Esophagus muscularis mucosa (tissue), 4 donors: ENCODE data around the gene HERPUD1. TPM values are rescaled to one million over a fixed set of nuclear protein-coding genes. Genes with fewer than 3 reads are reported as not detected.

Experiments
- DNase-seq: peaks from one replicate; pipeline ENCODE4 v3.0.0-alpha.2; 2017; ENCODE audit errors: extremely low spot score
- H3K27ac ChIP-seq, 4 donors: fragments of 200-600 bp; sonication (generic); replicated peaks in 1 of 4; 1 replicate in 3 of 4; 2 replicates in 1 of 4; pipeline ENCODE4 v1.5.1; 2016 to 2019; ENCODE audit warnings: mild to moderate bottlenecking in 1 of 4
- H3K27me3 ChIP-seq, 4 donors: fragments of 200-600 bp; sonication (generic); one replicate each; pipeline versions ENCODE4 v1.5.1 to v1.6.0; 2016 to 2019
- H3K36me3 ChIP-seq, 4 donors: fragments of 200-600 bp; sonication (generic); one replicate each; pipeline ENCODE4 v1.5.1; 2016 to 2019
- H3K4me1 ChIP-seq, 4 donors: fragments of 200-600 bp; sonication (generic); one replicate each; pipeline ENCODE4 v1.5.1; 2016 to 2019
- H3K4me3 ChIP-seq, 4 donors: fragments of 200-600 bp; sonication (generic); 1 replicate in 2 of 4; 2 replicates in 2 of 4; pipeline ENCODE4 v1.5.1; 2016 to 2019; ENCODE audit warnings: mild to moderate bottlenecking in 4 of 4, moderate library complexity in 1 of 4
- H3K9me3 ChIP-seq, 4 donors: fragments of 200-600 bp; sonication (generic); 1 replicate in 3 of 4; 2 replicates in 1 of 4; pipeline ENCODE4 v1.5.1; 2016 to 2019
- EP300 ChIP-seq: sonication (generic); formaldehyde crosslinking; IDR thresholded peaks from one replicate; pipeline ENCODE4 v1.6.1; 2017; ENCODE audit warnings: antibody characterized with exemption
- POLR2A ChIP-seq: fragments of 450-650 bp; IDR thresholded peaks from one replicate; pipeline ENCODE4 v1.6.1; 2017; ENCODE audit warnings: antibody characterized with exemption, moderate library complexity, mild to moderate bottlenecking, low read depth
- POLR2AphosphoS5 ChIP-seq, 2 donors: sonication (generic); formaldehyde crosslinking; IDR thresholded peaks; one replicate each; pipeline ENCODE4 v1.6.1; 2017; ENCODE audit warnings: antibody characterized with exemption in 2 of 2
- WGBS: methylation state at CpG from one replicate; pipeline ENCODE4 v1.1.5; 2018; 5-methylcytosine and 5-hydroxymethylcytosine counted together
- intact Hi-C: fragments of 100-400 bp; cut with DNase I; formaldehyde crosslinking; loops from one replicate; pipeline ENCODE4 v1.15.1; 2023
- total RNA-seq, 4 donors: library from RNA; depleted of rRNA; stranded (reverse); fragments of >200 nt; gene quantifications; one replicate each; pipeline versions ENCODE4 v1.1.0 to v1.2.1, GENCODE V29; 2016
- TF ChIP-seq, protein P1 (sequence below), 3 experiments: fragments of 200-600 bp in 2 of 3; fragments of 450-650 bp in 1 of 3; sonication (generic) in 2 of 3; IDR thresholded peaks; one replicate each; pipeline ENCODE4 v1.5.1; 2017 to 2019; ENCODE audit warnings: antibody characterized with exemption in 3 of 3, mild to moderate bottlenecking in 2 of 3, moderate library complexity in 1 of 3

Gene HERPUD1
- total RNA-seq, 4 donors from 2014 or later = 64.0 to 99.7 (median 71.5) TPM

DNA sequence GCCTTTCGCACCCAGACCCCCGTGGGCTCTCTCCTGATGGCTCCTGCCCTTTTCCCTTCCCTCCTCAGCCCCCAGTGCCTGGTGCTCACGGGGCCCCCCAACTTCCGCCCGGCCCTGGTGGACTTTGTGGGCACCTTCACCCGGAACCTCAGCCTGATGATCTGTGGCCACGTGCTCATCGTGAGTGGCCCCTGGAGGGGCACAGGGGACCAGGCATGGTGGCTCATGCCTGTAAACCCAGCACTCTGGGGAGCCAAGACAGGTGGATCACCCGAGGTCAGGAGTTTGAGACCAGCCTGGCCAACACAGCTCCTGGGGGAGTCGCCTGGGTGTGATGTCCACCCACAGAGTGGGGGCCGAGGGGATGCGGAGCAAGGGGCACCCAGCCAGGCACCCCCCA is 45.6 kb upstream of the HERPUD1 start:
- Histone ChIP-seq H3K4me1 (no peaks in the 10 kb centered on the region), H3K27me3 (no peaks in the 10 kb centered on the region), H3K4me3 (no peak overlapping the region), H3K9me3 (no peaks in the 10 kb centered on the region), H3K36me3 (no peaks in the 10 kb centered on the region), H3K27ac (no peak overlapping the region)
- WGBS = 86% methylated on average over 8 of the region's 12 CpGs
- no peak for DNase-seq
- no peak for TF ChIP-seq EP300
- TF ChIP-seq POLR2AphosphoS5 (IDR thresholded peaks at IDR 0.05) = no peak
- TF ChIP-seq, protein P1, sequence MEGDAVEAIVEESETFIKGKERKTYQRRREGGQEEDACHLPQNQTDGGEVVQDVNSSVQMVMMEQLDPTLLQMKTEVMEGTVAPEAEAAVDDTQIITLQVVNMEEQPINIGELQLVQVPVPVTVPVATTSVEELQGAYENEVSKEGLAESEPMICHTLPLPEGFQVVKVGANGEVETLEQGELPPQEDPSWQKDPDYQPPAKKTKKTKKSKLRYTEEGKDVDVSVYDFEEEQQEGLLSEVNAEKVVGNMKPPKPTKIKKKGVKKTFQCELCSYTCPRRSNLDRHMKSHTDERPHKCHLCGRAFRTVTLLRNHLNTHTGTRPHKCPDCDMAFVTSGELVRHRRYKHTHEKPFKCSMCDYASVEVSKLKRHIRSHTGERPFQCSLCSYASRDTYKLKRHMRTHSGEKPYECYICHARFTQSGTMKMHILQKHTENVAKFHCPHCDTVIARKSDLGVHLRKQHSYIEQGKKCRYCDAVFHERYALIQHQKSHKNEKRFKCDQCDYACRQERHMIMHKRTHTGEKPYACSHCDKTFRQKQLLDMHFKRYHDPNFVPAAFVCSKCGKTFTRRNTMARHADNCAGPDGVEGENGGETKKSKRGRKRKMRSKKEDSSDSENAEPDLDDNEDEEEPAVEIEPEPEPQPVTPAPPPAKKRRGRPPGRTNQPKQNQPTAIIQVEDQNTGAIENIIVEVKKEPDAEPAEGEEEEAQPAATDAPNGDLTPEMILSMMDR (IDR thresholded peaks at IDR 0.05) = no peak
- TF ChIP-seq POLR2A = no peak
- intact Hi-C loops = no loop called here

DNA sequence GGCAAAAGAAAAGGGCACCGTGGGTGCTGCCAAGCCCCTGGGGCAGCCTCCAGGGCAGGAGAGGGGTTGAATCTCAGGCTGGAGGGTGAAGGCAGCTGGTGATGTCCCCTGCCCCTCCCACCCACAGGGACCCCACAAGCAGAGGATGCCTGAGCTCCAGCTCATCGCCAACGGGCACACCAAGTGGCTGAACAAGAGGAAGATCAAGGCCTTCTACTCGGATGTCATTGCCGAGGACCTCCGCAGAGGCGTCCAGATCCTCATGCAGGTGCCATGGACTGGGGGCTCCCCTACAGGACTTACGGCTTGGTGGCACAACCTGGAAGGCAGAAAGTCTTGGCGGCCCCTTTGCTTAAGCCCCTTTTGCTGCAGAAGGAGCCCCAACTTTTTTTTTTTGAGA is 45.1 kb upstream of the HERPUD1 start:
- Histone ChIP-seq H3K9me3 (no peaks in the 10 kb centered on the region), H3K36me3 (no peaks in the 10 kb centered on the region), H3K27ac (no peak overlapping the region), H3K4me1 (no peaks in the 10 kb centered on the region), H3K4me3 (no peak overlapping the region), H3K27me3 (no peaks in the 10 kb centered on the region)
- no peak for DNase-seq
- 90% methylated on average over 6 of the region's 9 CpGs for WGBS
- TF ChIP-seq EP300 = no peak
- TF ChIP-seq POLR2A = no peak
- TF ChIP-seq POLR2AphosphoS5 (IDR thresholded peaks at IDR 0.05) = no peak
- TF ChIP-seq, protein P1 (IDR thresholded peaks at IDR 0.05) = no peak
- intact Hi-C loops = no loop called here

DNA sequence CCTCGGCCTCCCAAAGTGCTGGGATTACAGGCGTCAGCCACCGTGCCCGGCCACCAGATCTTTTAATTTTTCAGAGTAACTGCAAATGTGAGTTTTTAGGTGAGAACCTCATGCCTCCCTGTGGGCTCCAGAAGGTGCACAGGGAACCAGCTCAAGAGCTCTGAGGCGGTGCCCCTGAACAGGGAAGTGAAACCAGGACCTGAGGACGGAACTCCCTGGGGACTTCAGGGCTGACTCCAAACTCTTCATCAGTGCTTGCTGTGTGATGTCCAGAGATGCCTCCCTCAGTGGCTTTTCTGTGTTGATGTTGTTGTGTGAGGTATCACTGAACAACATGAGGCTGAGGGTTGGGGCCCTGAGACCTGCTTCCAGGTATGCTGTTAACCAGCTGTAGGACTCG is 43.1 kb upstream of the HERPUD1 start:
- H3K4me3 ChIP-seq = no peak overlapping the region
- no peak for DNase-seq
- no peaks in the 10 kb centered on the region for H3K9me3 ChIP-seq
- no peak overlapping the region for H3K27ac ChIP-seq
- no peaks in the 10 kb centered on the region for H3K4me1 ChIP-seq
- WGBS = 85% methylated on average over 7 of the region's 7 CpGs
- TF ChIP-seq POLR2A = no peak
- TF ChIP-seq EP300 = no peak
- TF ChIP-seq, protein P1 (IDR thresholded peaks at IDR 0.05) = no peak
- TF ChIP-seq POLR2AphosphoS5 (IDR thresholded peaks at IDR 0.05) = no peak
- no peaks in the 10 kb centered on the region for H3K27me3 ChIP-seq
- intact Hi-C loops = no loop called here
- H3K36me3 ChIP-seq = no peaks in the 10 kb centered on the region

DNA sequence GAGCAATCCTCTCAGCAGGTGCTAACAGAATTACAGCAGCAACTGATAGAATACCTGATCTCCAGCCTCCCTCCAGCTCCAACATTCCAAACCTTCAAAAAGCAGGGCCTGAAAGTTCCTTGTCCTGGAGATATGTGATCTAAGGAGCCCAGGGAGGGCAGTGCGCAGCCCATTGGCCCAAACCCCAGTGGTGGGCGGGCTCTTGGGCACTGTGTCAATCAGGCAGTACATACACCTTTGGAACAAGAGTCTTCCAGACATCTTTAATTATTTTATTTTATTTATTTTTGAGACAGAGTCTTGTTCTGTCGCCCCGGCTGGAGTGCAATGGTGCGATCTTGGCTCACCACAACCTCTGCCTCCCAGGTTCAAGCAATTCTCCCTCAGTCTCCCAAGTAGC is 42.7 kb upstream of the HERPUD1 start:
- intact Hi-C loops = no loop called here
- TF ChIP-seq EP300 (no peak), POLR2AphosphoS5 (IDR thresholded peaks at IDR 0.05) (no peak), POLR2A (no peak)
- TF ChIP-seq, protein P1 (IDR thresholded peaks at IDR 0.05) = no peak
- Histone ChIP-seq H3K9me3 (no peaks in the 10 kb centered on the region), H3K36me3 (no peaks in the 10 kb centered on the region), H3K27me3 (no peaks in the 10 kb centered on the region), H3K4me3 (no peak overlapping the region), H3K27ac (no peak overlapping the region), H3K4me1 (no peaks in the 10 kb centered on the region)
- WGBS = 97% methylated on average over 5 of the region's 5 CpGs
- no peak for DNase-seq

DNA sequence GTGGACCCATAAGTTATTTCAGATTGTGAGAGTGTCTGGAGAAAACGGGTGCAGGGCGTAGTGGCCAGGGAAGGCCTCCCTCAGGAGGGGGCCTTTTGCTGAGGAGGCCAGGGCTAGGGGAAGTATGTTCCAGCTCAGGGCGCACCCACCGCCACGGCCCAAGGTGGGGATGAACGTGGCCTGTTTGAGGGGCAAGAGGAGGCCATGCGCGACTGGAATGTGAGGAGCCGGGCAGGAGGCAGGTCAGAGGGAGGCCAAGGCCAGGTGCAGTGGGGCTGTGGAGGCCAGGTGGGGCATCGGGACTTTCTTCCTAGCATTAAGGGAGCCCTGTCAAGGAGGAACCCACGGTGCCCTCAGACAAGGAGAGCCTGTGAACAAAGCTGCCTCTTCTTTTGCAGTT is 40.3 kb upstream of the HERPUD1 start:
- H3K36me3 ChIP-seq = no peaks in the 10 kb centered on the region
- no peaks in the 10 kb centered on the region for H3K4me1 ChIP-seq
- WGBS = 70% methylated on average over 9 of the region's 11 CpGs
- DNase-seq = no peak
- no peaks in the 10 kb centered on the region for H3K27me3 ChIP-seq
- intact Hi-C loops = no loop called here
- no peaks in the 10 kb centered on the region for H3K9me3 ChIP-seq
- no peak overlapping the region for H3K27ac ChIP-seq
- TF ChIP-seq POLR2AphosphoS5 (IDR thresholded peaks at IDR 0.05) (no peak), EP300 (no peak), POLR2A (no peak)
- TF ChIP-seq, protein P1 (IDR thresholded peaks at IDR 0.05) = no peak
- no peak overlapping the region for H3K4me3 ChIP-seq
